CD4-positive, alpha-beta memory T cell (primary cell): ENCODE measurements around the gene VSTM2A. TPM values are rescaled to one million over a fixed set of nuclear protein-coding genes. Genes with fewer than 3 reads are reported as not detected.

ENCODE experiments used
- polyA plus RNA-seq, 2 donors: library from polyadenylated mRNA; unstranded; fragments of 300-500 nt; fragmentation: Illumina TruSeq; gene quantifications; one replicate each; pipeline ENCODE4 v1.2.3, GENCODE V29; 2021
- total RNA-seq, 2 experiments: library from RNA; stranded (reverse); gene quantifications; one replicate each; pipeline ENCODE4 v1.2.3, GENCODE V29; 2021

Gene VSTM2A
- total and polyA plus RNA-seq, 4 experiments from 2014 or later: not detected

Other genes starting within 250 kb of the VSTM2A start
- gene SEC61G, start 216.8 kb downstream of the VSTM2A start, total RNA-seq: 10 to 100 TPM; 67.0 to 73.9 TPM
- gene SEC61G, start 216.8 kb downstream of the VSTM2A start, polyA plus RNA-seq: 100 to 1,000 TPM; 253 to 284 TPM